WTC11 (cell line): ENCODE data around the gene ZNF680. TPM values are rescaled to one million over a fixed set of nuclear protein-coding genes. Genes with fewer than 3 reads are reported as not detected.

ENCODE experiments used
- ATAC-seq: fragments of 200-7000 bp; cut with Tn5 transposase; 2 replicates; pipeline ENCODE4 v1.10.0; 2021; ENCODE audit warnings: mild to moderate bottlenecking, moderate library complexity
- CTCF ChIA-PET: fragments of 300-600 bp; sonication (Branson Sonifier 250); formaldehyde crosslinking; loops from one replicate; lab custom pipeline; 2021; ENCODE audit warnings: antibody characterized with exemption; lab: Charles Lee
- POLR2A ChIA-PET: fragments of 350-600 bp; sonication (Branson Sonifier 250); formaldehyde crosslinking; loops from one replicate; lab custom pipeline; 2021; ENCODE audit warnings: antibody characterized with exemption; lab: Charles Lee
- DNase-seq: peaks from one replicate; pipeline ENCODE4 v3.0.0; 2021; ENCODE audit warnings: low spot score
- H3K27ac Mint-ChIP-seq: 2 replicates; pipeline ENCODE4 v1.8.0; 2021; ENCODE audit warnings: mixed read lengths
- H3K27me3 Mint-ChIP-seq: 2 replicates; pipeline ENCODE4 v1.8.0; 2021; ENCODE audit warnings: low read depth, mild to moderate bottlenecking, moderate library complexity, mixed read lengths
- H3K36me3 Mint-ChIP-seq: 2 replicates; pipeline ENCODE4 v1.8.0; 2021; ENCODE audit warnings: mixed read lengths
- H3K4me1 Mint-ChIP-seq: 2 replicates; pipeline ENCODE4 v1.8.0; 2022; ENCODE audit warnings: mixed read lengths
- H3K4me3 Mint-ChIP-seq: 2 replicates; pipeline ENCODE4 v1.8.0; 2021; ENCODE audit warnings: mild to moderate bottlenecking, moderate library complexity, mixed read lengths
- H3K9me3 Mint-ChIP-seq: 2 replicates; pipeline ENCODE4 v1.8.0; 2021; ENCODE audit warnings: mixed read lengths
- AR ChIP-seq: fragments of 250-450 bp; sonication (Bioruptor Pico); IDR thresholded peaks from 2 replicates; pipeline ENCODE4 v1.9.0; 2021; ENCODE audit warnings: mild to moderate bottlenecking
- ATF1 ChIP-seq: sonication (generic); formaldehyde crosslinking; IDR thresholded peaks from 2 replicates; pipeline ENCODE4 v1.8.1; 2023; ENCODE audit warnings: mild to moderate bottlenecking, moderate library complexity, missing genetic modification reagents
- ATF3 ChIP-seq: sonication (generic); formaldehyde crosslinking; conservative IDR thresholded peaks from 2 replicates; pipeline ENCODE4 v1.8.1; 2022; ENCODE audit warnings: mild to moderate bottlenecking, missing genetic modification reagents
- CBFB ChIP-seq: sonication (generic); formaldehyde crosslinking; IDR thresholded peaks from 2 replicates; pipeline ENCODE4 v1.8.1; 2022; ENCODE audit warnings: mild to moderate bottlenecking, low read depth, missing genetic modification reagents
- CREM ChIP-seq: sonication (generic); formaldehyde crosslinking; IDR thresholded peaks from 2 replicates; pipeline ENCODE4 v1.8.1; 2022; ENCODE audit warnings: mild to moderate bottlenecking, missing genetic modification reagents, moderate library complexity
- ELF4 ChIP-seq: sonication (generic); formaldehyde crosslinking; IDR thresholded peaks from 2 replicates; pipeline ENCODE4 v1.8.1; 2022; ENCODE audit warnings: low read depth, mild to moderate bottlenecking, moderate library complexity, missing genetic modification reagents
- FOXK1 ChIP-seq: sonication (generic); formaldehyde crosslinking; IDR thresholded peaks from 2 replicates; pipeline ENCODE4 v1.8.0; 2022; ENCODE audit warnings: mild to moderate bottlenecking, moderate library complexity, missing genetic modification reagents
- GRHL2 ChIP-seq: fragments of 250-450 bp; sonication (Bioruptor Pico); IDR thresholded peaks from 2 replicates; pipeline ENCODE4 v1.8.0; 2022; ENCODE audit warnings: mild to moderate bottlenecking, moderate library complexity; ENCODE audit not compliant: insufficient replicate concordance, severe bottlenecking
- GTF2I ChIP-seq: fragments of 250-450 bp; sonication (Bioruptor Pico); conservative IDR thresholded peaks from 2 replicates; pipeline ENCODE4 v1.4.0; 2021; ENCODE audit warnings: mild to moderate bottlenecking
- JUN ChIP-seq: sonication (generic); formaldehyde crosslinking; IDR thresholded peaks from 2 replicates; pipeline ENCODE4 v1.8.0; 2023; ENCODE audit warnings: mild to moderate bottlenecking, missing genetic modification reagents
- KAT7 ChIP-seq: sonication (generic); formaldehyde crosslinking; IDR thresholded peaks from 2 replicates; pipeline ENCODE4 v1.8.1; 2023; ENCODE audit warnings: missing genetic modification reagents, mild to moderate bottlenecking, borderline replicate concordance
- MYBL2 ChIP-seq: sonication (generic); formaldehyde crosslinking; IDR thresholded peaks from 2 replicates; pipeline ENCODE4 v1.8.1; 2023; ENCODE audit warnings: mild to moderate bottlenecking, moderate library complexity, missing genetic modification reagents
- NFE2L1 ChIP-seq: sonication (generic); formaldehyde crosslinking; IDR thresholded peaks from 2 replicates; pipeline ENCODE4 v1.8.1; 2023; ENCODE audit warnings: missing genetic modification reagents
- OVOL2 ChIP-seq: fragments of 250-450 bp; sonication (Bioruptor Pico); IDR thresholded peaks from 2 replicates; pipeline ENCODE4 v1.9.0; 2021; ENCODE audit warnings: mild to moderate bottlenecking, borderline replicate concordance
- RORB ChIP-seq: fragments of 250-450 bp; sonication (Bioruptor Pico); IDR thresholded peaks from 2 replicates; pipeline ENCODE4 v1.9.0; 2021; ENCODE audit warnings: mild to moderate bottlenecking
- STAT6 ChIP-seq: sonication (generic); formaldehyde crosslinking; conservative IDR thresholded peaks from 2 replicates; pipeline ENCODE4 v1.8.1; 2023; ENCODE audit warnings: mild to moderate bottlenecking, low read depth, missing genetic modification reagents, moderate library complexity
- TCF7 ChIP-seq: sonication (generic); formaldehyde crosslinking; IDR thresholded peaks from 2 replicates; pipeline ENCODE4 v1.8.0; 2022; ENCODE audit warnings: mild to moderate bottlenecking, low read depth, missing genetic modification reagents, moderate library complexity
- TEAD1 ChIP-seq: sonication (generic); formaldehyde crosslinking; IDR thresholded peaks from 2 replicates; pipeline ENCODE4 v1.8.0; 2022; ENCODE audit warnings: mild to moderate bottlenecking, missing genetic modification reagents
- ZBTB21 ChIP-seq: sonication (generic); formaldehyde crosslinking; IDR thresholded peaks from 2 replicates; pipeline ENCODE4 v1.8.1; 2023; ENCODE audit warnings: mild to moderate bottlenecking, missing genetic modification reagents, borderline replicate concordance
- ZNF138 ChIP-seq: sonication (generic); formaldehyde crosslinking; conservative IDR thresholded peaks from 2 replicates; pipeline ENCODE4 v1.8.1; 2022; ENCODE audit warnings: mild to moderate bottlenecking, moderate library complexity, missing genetic modification reagents
- ZNF232 ChIP-seq: sonication (generic); formaldehyde crosslinking; IDR thresholded peaks from 2 replicates; pipeline ENCODE4 v1.8.0; 2022; ENCODE audit warnings: mild to moderate bottlenecking, missing genetic modification reagents
- ZNF396 ChIP-seq: fragments of 250-450 bp; sonication (Bioruptor Pico); IDR thresholded peaks from 2 replicates; pipeline ENCODE4 v1.8.0; 2021; ENCODE audit warnings: mild to moderate bottlenecking, moderate library complexity, borderline replicate concordance
- total RNA-seq: library from RNA; stranded (reverse); gene quantifications from 3 replicates; pipeline ENCODE4 v1.2.3, GENCODE V29; 2021
- TF ChIP-seq, protein P1 (sequence below): sonication (generic); formaldehyde crosslinking; IDR thresholded peaks from 2 replicates; pipeline ENCODE4 v1.8.1; 2022; ENCODE audit warnings: low read depth, missing genetic modification reagents, borderline replicate concordance
- TF ChIP-seq, protein P2 (sequence below): sonication (generic); formaldehyde crosslinking; IDR thresholded peaks from 2 replicates; pipeline ENCODE4 v1.8.0; 2022; ENCODE audit warnings: missing genetic modification reagents

ZNF680 gene
- total RNA-seq, 1 experiment from 2014 or later: 13.9 TPM

DNA sequence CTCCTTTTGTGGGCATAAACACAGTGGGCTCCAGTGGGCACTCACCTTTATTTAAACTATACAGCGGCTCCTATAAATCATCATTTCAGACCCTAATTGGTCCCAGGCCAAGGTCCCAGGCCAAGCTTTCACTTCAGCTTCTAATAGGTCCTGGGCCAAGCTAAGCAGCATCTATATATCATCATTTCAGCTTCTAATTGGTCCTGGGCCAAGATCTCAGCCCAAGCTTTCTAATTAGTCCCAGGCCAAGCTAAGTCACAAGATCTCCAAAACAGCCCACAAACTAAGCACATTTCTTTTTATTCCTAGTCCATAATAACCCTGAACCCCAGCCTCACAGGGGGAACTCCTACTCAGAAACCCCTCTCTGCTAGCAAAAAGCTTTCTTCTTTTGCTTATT is 47.1 kb downstream of the ZNF680 start:
- no peaks in the 10 kb centered on the region for H3K4me1 Mint-ChIP-seq
- TF ChIP-seq, protein P1, sequence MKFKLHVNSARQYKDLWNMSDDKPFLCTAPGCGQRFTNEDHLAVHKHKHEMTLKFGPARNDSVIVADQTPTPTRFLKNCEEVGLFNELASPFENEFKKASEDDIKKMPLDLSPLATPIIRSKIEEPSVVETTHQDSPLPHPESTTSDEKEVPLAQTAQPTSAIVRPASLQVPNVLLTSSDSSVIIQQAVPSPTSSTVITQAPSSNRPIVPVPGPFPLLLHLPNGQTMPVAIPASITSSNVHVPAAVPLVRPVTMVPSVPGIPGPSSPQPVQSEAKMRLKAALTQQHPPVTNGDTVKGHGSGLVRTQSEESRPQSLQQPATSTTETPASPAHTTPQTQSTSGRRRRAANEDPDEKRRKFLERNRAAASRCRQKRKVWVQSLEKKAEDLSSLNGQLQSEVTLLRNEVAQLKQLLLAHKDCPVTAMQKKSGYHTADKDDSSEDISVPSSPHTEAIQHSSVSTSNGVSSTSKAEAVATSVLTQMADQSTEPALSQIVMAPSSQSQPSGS (CRISPR knock-in tag): no peak
- TF ChIP-seq ZNF232: no peak
- TF ChIP-seq, all 79 proteins: peak for 0
- Mint-ChIP-seq H3K9me3 (peaks cover 57% of the 10 kb centered on the region), H3K4me3 (no peak overlapping the region), H3K27me3 (no peaks in the 10 kb centered on the region; the same call in 1 of the 2 replicates), H3K36me3 (peaks cover 77% of the 10 kb centered on the region), H3K27ac (no peak overlapping the region)
- ChIA-PET POLR2A (no interaction called here), CTCF (no interaction called here)
- no peak for DNase-seq
- no peak for ATAC-seq

DNA sequence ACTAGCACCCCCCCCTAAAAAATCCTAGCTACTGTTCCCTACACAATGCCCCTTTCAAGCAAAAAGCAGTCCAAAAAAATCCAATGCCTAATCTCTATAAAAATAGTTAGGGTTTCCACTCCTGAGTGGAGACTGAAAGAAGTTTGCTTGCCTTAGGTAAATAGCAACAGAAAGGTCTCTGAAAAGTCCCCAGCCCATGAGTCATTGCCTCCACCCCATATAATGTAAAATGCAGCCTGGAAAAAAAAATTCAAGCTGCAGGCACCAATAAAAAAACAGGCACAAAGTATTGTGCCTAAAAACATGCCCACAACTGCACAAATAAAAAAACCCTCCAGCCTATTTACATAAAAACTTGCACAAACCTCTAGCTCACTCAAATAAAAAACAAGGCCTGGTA is 47.5 kb downstream of the ZNF680 start:
- ATAC-seq: no peak
- no peaks in the 10 kb centered on the region for H3K4me1 Mint-ChIP-seq
- H3K9me3 Mint-ChIP-seq: peaks cover 53% of the 10 kb centered on the region
- H3K4me3 Mint-ChIP-seq: no peak overlapping the region
- CTCF ChIA-PET: no interaction called here
- H3K36me3 Mint-ChIP-seq: peaks cover 74% of the 10 kb centered on the region
- H3K27me3 Mint-ChIP-seq: no peaks in the 10 kb centered on the region; the same call in 1 of the 2 replicates
- TF ChIP-seq MYBL2 (CRISPR knock-in tag): no peak
- TF ChIP-seq ZNF138: no peak
- TF ChIP-seq, protein P2, sequence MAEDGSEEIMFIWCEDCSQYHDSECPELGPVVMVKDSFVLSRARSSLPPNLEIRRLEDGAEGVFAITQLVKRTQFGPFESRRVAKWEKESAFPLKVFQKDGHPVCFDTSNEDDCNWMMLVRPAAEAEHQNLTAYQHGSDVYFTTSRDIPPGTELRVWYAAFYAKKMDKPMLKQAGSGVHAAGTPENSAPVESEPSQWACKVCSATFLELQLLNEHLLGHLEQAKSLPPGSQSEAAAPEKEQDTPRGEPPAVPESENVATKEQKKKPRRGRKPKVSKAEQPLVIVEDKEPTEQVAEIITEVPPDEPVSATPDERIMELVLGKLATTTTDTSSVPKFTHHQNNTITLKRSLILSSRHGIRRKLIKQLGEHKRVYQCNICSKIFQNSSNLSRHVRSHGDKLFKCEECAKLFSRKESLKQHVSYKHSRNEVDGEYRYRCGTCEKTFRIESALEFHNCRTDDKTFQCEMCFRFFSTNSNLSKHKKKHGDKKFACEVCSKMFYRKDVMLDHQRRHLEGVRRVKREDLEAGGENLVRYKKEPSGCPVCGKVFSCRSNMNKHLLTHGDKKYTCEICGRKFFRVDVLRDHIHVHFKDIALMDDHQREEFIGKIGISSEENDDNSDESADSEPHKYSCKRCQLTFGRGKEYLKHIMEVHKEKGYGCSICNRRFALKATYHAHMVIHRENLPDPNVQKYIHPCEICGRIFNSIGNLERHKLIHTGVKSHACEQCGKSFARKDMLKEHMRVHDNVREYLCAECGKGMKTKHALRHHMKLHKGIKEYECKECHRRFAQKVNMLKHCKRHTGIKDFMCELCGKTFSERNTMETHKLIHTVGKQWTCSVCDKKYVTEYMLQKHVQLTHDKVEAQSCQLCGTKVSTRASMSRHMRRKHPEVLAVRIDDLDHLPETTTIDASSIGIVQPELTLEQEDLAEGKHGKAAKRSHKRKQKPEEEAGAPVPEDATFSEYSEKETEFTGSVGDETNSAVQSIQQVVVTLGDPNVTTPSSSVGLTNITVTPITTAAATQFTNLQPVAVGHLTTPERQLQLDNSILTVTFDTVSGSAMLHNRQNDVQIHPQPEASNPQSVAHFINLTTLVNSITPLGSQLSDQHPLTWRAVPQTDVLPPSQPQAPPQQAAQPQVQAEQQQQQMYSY: no peak
- no peak for TF ChIP-seq ZBTB21
- no peak for TF ChIP-seq TEAD1 (CRISPR knock-in tag)
- no peak for TF ChIP-seq ATF1
- TF ChIP-seq ZNF232: no peak
- no peak for TF ChIP-seq JUN (CRISPR knock-in tag)
- TF ChIP-seq RORB (CRISPR knock-in tag): no peak
- TF ChIP-seq ELF4: no peak
- TF ChIP-seq CREM (CRISPR knock-in tag): no peak
- no peak for TF ChIP-seq KAT7 (CRISPR knock-in tag)
- no peak for TF ChIP-seq FOXK1
- no peak for TF ChIP-seq NFE2L1
- TF ChIP-seq ZNF396 (CRISPR knock-in tag): no peak
- no peak for TF ChIP-seq GRHL2
- TF ChIP-seq AR: no peak
- no peak for DNase-seq
- POLR2A ChIA-PET: no interaction called here
- H3K27ac Mint-ChIP-seq: no peak overlapping the region

GRCh38 chr7:64509583-64509982 is 53.3 kb downstream of the ZNF680 start:
- Mint-ChIP-seq H3K9me3 (peaks cover 33% of the 10 kb centered on the region), H3K4me1 (no peaks in the 10 kb centered on the region), H3K36me3 (peaks cover 56% of the 10 kb centered on the region), H3K27me3 (no peaks in the 10 kb centered on the region; the same call in 1 of the 2 replicates), H3K4me3 (no peak overlapping the region), H3K27ac (no peak overlapping the region)
- POLR2A ChIA-PET: no interaction called here
- ATAC-seq (no peak), DNase-seq (no peak)
- CTCF ChIA-PET: no interaction called here
- TF ChIP-seq STAT6 (CRISPR knock-in tag) (no peak), GTF2I (CRISPR knock-in tag) (no peak), ATF3 (CRISPR knock-in tag) (no peak), CBFB (CRISPR knock-in tag) (no peak), TCF7 (no peak), OVOL2 (no peak)
